GM19025 (cell line): ENCODE measurements around the gene FLRT2.

ENCODE experiments used
- ATAC-seq: cut with Tn5 transposase; IDR thresholded peaks from one replicate; pipeline ENCODE4 v1.9.1; 2021; ENCODE audit warnings: mild to moderate bottlenecking, low read depth, moderate library complexity; ENCODE audit not compliant: unreplicated experiment

Gene FLRT2

DNA sequence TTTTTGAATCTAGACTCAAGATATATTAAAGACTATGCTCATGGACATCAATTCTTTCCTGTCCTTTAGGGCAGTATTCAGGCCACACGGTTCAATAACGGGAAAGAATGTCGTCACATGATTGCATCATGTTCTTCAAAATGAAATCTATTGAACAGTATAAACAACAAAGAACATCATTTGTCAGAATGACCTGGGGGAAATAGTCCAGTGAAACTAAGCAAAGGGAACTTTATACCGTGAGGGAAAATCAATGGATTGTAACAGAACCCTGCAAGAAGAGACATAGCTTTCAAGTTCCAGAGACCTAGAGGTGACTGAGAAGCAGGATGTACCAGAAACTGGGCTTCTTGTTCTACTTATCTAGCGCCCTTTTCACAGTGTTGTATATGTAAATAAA is 32.7 kb downstream of the FLRT2 start:
- ATAC-seq = no peak

DNA sequence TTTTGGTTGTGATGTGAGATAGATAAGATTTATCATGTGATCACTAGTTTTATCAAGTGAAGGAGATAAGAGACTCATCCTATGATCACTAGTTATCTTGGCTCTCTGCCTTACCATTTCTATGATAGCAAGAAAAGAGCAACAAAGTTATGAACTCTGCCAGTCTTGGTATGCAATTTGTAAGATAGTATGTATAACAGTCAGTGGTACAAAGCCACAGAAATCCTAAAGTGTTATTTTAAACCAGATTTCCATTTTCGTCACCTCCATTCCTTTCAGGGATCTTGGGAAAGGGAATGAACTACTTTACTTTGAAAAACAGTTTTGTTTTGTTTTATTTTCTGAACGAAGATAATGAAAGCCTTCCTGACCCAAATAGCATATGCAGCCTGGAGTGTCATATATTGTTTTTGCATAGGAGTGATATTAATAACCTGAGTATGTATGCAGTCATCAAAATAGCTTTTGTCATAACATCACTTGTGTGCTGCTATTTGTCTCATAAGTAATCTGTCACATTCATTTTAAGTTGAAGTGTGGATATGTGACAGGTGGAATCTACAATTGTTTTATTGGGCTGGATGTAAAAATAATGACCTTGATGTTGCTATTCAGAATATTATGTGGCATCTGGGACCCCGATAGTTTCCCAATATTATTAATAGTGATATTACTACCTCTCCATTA is 35.0 kb downstream of the FLRT2 start:
- ATAC-seq = no peak

DNA sequence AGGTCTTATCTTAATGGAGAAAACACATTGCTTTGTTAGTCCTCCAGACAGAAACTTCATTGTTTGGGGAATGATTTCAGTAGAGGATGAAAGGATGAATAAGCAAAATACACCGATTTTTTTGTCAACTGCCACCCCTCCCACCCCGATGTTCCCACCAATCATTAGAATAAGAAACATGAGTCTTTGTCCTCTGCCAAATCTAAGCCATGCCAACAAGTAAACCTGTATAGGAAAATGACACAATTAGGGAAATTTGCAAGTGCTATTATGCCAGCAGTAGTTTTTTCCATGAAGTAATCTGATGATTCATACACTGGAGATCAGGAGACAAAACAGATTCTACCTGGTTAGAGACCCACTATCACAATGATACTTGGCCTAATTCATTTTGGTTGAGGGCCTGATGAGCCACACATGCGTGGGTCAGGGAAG is 35.9 kb downstream of the FLRT2 start:
- ATAC-seq = no peak

DNA sequence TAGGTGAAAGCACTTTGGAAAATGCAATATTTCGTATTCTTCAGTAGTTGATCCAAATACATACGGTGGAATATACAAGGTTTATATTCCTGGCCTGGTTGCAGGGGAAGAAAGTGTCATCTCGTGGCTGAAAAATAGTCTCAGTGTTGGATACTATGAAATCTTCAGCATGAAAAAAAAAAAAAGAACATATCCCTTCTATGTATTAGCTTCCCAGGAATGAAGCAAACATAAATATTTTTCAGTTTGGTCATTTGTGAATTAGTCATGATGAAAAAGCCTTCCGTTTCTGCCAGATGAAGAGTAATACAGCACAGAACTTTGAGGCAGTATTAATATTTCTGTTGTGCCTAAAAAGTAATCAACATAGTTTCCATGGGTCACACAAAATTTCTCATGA is 36.7 kb downstream of the FLRT2 start:
- ATAC-seq = no peak

DNA sequence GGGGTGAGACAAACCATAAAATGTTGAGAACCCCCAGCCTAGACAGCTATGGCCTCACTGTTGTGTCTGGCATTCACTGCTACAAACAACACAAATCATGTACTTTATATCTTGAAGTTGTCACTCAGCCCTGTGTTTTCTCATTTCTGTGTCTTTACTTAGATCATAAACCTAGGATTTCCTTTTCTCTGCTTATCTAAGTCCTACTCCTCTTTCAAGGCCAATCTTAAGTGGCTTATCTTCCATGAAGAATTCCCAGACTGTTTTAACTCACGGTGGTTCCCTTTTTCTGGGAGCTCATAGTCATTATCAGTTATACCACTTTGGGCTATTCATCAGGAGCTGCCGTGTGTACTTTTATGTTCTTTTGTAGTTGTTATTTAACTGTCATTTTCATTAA is 42.1 kb downstream of the FLRT2 start:
- ATAC-seq = no peak

GRCh38 chr14:85572845-85573244 is 42.9 kb downstream of the FLRT2 start:
- no peak for ATAC-seq

GRCh38 chr14:85573406-85573805 is 43.5 kb downstream of the FLRT2 start:
- ATAC-seq = no peak

GRCh38 chr14:85574853-85575616 is 45.1 kb downstream of the FLRT2 start:
- ATAC-seq = no peak

DNA sequence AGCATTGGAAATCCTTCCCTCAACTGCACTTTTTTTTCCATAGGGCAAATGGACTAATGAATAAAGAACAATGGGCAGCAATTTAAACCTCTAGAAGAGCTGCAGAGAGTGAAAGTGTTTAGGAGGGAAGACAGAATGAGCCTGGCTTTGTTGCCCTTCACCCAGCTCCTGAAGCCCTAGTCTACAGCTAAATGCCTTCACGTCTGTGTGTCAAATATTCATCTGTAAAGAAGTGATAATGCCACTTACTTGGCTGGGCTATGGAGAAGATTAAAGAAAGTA is 45.6 kb downstream of the FLRT2 start:
- no peak for ATAC-seq

DNA sequence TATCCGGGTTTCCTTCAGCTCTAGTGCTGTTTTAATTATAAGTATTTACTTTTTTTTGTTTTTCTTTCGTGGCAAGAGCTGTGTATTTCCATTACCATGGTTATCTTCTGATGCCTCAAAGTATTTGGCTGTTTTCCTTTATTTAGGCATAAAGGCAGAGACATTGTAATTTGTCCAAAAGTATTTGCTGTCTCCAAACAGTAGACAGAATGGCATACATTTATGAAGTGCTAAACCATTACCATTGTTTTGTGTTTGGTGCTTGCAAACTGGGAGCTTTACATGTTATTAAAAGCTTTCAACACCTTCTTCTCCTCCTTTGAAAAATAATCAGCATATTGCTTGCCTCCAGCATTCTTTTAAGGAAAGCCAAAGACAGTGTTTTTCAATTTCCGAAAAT is 46.3 kb downstream of the FLRT2 start:
- ATAC-seq = no peak

DNA sequence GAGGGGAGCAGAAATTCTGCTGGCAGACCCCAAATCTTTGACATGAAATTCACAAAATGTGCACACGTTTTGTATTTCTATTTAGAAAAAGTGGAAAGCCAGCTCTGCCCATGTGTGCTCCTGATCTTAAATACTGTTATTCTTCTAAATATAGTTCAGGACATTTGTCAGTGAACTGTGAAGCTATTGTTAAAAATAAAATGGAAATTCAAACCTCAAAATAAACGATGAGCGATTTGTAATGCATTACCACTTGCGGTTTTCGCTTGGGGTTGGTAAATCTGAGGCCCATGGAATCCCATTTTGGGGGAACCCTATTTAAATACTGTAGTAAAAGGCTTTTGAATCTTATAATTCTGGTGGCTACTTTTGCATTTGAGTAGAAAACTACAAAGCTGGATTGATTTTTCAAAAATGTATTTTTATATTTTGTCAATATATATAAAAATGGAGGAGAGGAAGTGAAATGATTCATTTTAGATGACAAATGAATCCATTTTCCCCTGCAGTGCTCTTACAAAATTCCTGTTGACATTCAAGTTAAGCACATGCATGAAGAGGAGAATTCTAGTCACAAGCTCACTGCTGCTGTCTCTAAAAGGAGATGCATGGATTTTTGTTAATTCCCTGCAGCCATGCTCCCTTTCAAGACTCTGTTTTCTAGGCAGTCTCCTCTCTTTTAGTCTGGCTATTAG is 47.1 kb downstream of the FLRT2 start:
- no peak for ATAC-seq

DNA sequence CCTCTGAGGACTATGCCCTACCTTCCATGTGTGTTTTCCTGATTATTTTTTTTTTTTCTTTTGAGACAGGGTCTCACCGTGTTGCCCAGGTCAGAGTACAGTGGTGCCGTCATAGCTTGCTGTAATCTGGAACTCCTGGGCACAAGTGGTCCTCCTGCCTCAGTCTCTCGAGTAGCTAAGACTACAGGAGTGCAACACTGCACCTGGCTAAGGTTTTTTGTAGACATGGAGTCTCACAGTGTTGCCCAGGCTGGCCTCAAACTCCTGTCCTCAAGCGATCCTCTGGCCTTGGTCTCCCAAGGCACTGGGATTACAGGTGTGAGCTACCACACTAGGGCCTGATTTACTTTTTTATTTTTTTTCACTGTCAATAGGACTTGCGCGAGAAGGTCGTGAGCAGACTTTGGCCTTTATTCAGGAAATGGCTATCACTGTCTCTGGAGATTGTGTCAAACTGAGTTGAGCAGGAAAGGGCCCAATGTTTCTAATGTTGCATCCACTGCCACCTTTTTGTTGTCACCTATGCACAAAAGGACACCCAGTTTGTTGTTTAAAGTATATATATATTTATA is 47.7 kb downstream of the FLRT2 start:
- no peak for ATAC-seq

GRCh38 chr14:85578357-85578756 is 48.4 kb downstream of the FLRT2 start:
- no peak for ATAC-seq

GRCh38 chr14:85578930-85579329 is 49.0 kb downstream of the FLRT2 start:
- ATAC-seq = no peak

GRCh38 chr14:85579942-85580341 is 50.0 kb downstream of the FLRT2 start:
- no peak for ATAC-seq

- no peak for ATAC-seq
Observed at GRCh38 chr14:85580536-85581140, 50.7 kb downstream of the FLRT2 start.

GRCh38 chr14:85581691-85582090 is 51.7 kb downstream of the FLRT2 start:
- no peak for ATAC-seq

- no peak for ATAC-seq
Observed at GRCh38 chr14:85583380-85583779, 53.4 kb downstream of the FLRT2 start.

GRCh38 chr14:85584481-85584880 is 54.5 kb downstream of the FLRT2 start:
- ATAC-seq = no peak

- no peak for ATAC-seq
Observed at GRCh38 chr14:85587151-85587711, 57.3 kb downstream of the FLRT2 start.

DNA sequence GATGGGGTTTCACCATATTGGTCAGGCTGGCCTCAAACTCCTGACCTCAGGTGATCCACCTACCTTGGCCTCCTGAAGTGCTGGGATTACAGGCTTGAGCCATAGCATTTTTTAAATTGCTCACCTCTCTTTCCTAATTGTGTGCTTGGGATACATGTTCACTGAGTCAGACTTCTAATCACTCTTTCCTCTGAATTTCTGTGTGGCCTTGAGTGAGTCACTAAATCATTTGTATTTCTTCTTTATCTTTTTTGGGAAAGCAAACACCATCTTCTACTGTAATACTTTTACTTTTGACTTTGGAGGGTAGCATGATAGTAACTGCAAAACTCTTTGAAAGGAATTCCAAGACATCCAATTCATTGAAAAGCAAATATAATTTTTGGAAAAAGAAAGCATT is 60.8 kb downstream of the FLRT2 start:
- ATAC-seq = no peak
